Activated gamma-delta T cell (primary cell): ENCODE data around the gene TMEM175.

ENCODE experiments used
- DNase-seq: peaks from one replicate; lab custom pipeline; 2025; lab: John Stamatoyannopoulos, UW

TMEM175 gene

GRCh38 chr4:958696-959337 lies 26.6 kb downstream of the TMEM175 start:
- no peak for DNase-seq

DNA sequence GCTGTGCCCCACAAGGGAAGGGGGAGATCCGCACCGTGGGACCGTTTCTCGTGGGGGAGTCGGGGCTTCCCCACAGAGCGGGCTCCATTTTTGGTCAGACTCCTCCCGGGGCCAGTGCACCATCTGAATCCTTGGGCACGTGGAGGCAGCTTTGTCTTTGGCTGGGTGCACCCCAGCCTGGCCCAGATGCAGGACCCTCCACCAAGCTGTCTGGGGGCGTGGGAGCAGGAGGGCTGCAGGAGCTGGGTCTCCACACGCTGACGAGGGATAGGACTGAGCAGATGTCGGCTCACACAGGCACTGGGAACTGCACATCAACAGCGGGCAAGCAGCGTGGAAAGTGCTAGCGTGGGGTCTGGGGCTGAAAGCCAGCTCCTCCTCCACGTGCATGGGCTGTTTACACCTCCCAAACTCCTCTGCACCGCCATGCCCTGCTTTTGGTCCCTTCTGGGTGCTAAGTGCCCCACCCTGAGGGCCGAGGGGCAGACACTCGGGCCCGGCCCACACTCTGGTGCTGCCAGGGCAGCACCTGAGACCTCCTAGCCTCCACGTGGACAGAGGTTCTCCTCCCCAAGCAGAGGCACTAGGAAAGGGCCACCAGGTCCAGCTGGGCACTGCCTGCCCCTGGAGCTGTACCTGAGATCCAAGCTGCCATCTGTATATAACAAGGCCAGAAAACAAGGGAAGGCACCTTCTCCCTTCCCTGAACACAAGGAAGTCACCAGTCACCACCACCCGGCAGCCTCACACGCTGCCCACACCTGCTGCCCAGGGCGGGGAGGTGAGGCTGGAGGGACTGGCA lies 27.3 kb downstream of the TMEM175 start:
- no peak for DNase-seq

DNA sequence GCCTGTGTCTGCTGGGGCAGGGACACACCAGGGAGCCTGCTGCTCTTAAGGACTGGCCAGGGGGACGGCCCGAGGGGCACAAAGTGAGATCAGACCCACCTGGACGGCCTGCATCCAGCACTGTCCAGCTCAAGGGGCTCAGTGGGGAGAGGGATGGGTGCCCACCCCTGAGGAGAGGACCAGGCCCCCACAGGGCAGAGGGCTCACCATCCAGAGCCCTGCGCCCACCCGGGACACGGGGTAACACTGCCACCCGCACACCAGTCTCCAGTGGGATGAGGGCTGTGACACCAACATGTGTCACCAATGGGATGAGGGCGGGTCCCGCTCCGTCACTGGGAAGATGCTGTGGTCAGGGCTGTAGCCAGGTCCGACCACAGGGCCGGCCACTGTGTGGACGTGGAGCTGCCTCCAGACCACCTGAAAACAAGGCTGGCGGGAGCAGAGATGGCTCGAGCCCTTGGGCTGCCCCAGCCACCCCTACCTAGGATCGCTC lies 27.9 kb downstream of the TMEM175 start:
- no peak for DNase-seq

DNA sequence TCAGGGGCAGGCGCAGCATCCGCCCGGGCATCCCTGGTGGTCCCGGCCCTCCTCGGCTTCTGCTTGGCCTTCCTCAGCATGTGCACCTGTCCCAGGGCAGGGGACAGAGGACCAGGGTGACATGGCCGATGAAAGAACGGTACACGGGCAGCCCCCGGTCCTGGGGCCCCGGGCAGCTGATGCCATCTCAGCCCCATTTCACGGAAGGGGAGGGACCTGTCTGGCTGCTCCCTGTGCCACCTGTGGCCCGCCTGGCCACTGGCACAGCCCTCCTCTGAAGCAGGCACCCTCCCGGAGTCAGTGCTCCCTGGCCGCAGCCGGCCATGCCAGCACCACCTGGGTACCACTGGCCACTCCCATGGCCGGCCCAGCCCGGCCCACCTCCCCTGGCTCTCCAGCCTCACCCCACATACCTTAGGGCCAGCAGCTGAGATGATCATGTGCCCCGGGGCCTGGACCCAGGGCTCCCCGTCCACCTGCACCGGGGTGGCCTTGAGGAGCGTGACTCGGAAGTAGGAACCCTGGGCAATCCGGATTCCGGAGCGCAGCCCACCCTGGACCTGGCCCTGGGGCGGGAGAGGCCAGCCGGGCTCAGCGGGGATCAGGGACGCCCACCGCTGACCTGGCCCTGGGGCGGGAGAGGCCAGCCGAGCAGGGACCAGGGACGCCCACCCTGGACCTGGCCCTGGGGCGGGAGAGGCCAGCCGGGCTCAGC lies 28.5 kb downstream of the TMEM175 start:
- DNase-seq, result no peak

DNA sequence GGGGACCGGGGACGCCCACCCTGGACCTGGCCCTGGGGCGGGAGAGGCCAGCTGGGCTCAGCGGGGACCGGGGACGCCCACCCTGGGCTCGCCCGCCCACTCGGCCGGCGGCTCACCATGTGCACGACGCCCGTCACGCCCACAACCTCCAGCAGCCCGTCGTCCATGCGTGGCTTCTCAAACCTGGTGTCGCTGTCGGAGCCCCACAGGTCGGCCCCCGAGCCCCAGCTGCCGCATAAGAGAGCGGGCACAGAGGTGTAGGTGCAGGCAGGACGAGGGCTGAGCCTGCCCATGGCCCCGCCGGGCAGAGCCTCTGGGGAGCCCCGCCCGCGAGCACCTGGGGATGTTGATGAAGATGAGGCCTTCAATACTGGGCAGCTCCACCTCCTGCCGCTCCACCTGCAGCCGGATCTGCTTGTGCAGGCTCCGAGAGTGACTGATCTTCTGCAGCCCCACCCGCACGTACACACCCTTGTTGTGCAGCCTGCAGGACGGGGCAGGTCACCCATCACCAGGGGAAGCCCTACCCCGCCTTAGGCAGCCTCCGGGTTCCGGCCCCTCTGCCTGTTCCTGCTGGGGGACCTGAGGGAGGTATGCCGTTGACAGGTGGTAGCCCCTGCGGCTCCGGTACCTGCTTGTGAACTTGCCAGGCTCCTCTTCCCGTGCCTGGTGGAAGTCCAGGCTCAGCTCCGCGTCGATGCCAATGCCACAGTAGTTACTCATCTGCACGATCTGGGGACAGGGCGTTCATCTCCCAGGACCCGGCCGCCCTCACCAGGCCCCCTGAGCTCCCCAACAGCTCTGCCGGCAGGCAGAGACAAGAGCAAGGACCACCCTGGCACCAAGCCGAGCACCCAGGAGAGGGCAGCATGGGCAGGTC lies 29.3 kb downstream of the TMEM175 start:
- no peak for DNase-seq

- no peak for DNase-seq
Measured at GRCh38 chr4:962231-963208, 30.3 kb downstream of the TMEM175 start.

DNA sequence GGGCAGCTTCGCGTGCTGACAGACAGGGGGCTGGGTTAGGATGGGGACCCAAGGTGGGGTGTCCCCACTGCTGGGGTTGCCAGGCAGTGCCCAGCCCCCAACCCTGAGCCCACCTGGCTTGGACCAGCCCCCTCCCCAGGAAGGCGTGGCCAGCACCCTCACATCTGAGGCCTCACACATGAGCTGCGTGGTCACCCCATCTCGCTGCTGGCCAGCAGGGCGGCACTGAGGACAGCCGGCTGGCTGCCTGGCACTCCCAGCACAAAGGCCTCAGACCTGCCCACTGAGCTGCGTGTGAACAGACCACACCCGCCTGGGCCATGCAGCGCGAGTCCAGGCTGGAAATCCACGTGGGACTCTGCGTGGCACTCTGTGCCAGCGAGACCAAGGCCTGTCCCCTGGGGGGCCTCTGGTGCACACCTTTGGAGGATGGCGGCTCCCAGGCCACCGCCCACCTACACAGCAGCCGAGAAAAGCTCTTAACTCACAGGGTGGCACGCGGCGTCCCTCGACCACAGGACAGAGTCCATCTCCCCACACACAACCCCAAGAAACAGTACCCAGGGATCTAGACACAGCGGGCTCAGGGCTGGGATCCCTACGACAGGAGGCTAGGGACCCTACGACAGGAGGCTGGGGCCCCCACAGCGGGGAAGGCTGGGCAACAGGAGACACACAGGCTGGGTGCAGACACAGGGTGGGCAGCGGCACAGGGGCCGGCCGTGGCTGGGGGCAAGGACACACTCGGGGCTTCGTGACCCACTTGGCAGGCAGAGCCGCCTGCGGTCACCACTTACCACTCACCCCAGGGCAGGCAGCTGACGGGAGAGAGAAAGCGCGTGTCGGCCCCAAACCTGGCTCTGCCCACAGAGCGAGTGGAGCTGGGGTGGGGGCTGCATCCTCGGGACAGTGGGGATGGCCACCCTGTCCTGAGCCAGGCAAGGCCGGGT lies 31.3 kb downstream of the TMEM175 start:
- no peak for DNase-seq

- no peak for DNase-seq
Measured at GRCh38 chr4:964346-965025, 32.2 kb downstream of the TMEM175 start.

GRCh38 chr4:965048-965765 lies 32.9 kb downstream of the TMEM175 start:
- DNase-seq, result no peak

GRCh38 chr4:965766-966134 lies 33.5 kb downstream of the TMEM175 start:
- DNase-seq, result no peak

GRCh38 chr4:966266-967112 lies 34.2 kb downstream of the TMEM175 start:
- no peak for DNase-seq

DNA sequence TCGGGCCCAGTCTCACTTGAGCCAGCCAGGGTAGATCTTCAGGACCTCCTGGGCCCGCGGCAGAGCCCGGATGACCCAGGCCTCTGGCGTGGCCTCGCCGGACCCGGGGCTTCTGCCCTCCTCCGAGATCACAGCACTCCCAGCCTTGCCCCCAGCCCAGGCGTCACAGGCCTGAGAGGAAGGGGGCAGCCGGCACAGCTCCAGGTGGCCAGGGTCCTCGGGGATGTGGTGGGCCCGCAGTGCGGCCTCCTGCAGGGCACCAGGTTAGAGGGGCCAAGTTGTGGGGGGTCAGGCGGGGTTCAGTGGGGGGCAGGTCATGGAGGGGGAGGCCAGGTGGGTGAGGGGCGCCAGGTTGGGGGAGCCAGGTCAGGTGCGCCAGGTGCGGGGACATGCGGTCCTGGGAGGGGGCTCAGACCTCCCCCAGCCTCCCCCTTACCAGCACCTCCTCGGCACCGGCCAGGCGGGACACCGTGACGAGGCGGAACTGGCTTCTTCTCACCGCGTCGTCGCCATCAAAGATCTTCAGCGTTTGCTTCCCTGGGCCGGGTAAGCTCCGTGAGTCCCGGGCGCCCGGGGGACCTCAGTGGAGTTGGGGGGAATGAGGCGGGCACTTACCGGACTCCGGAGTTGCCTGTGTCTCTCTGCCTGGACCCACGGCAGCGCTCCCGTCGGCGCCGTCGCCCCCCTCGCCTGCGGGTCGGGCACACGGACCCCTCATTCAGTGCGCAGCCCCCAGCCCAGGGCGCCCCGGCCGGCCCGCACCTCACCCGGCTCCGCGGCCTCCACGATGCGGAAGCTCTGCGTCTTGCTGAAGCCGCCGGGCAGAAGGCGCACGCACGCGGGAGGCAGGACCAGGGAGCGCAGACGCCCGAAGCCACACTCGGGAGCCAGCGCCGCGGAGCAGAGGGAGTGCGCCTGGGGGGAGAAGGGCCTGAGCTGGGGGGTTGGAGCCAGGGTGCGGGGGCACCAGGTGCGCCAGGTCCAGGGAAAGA lies 35.1 kb downstream of the TMEM175 start:
- DNase-seq, result no peak

- DNase-seq, result no peak
Measured at GRCh38 chr4:968221-968620, 36.0 kb downstream of the TMEM175 start.

DNA sequence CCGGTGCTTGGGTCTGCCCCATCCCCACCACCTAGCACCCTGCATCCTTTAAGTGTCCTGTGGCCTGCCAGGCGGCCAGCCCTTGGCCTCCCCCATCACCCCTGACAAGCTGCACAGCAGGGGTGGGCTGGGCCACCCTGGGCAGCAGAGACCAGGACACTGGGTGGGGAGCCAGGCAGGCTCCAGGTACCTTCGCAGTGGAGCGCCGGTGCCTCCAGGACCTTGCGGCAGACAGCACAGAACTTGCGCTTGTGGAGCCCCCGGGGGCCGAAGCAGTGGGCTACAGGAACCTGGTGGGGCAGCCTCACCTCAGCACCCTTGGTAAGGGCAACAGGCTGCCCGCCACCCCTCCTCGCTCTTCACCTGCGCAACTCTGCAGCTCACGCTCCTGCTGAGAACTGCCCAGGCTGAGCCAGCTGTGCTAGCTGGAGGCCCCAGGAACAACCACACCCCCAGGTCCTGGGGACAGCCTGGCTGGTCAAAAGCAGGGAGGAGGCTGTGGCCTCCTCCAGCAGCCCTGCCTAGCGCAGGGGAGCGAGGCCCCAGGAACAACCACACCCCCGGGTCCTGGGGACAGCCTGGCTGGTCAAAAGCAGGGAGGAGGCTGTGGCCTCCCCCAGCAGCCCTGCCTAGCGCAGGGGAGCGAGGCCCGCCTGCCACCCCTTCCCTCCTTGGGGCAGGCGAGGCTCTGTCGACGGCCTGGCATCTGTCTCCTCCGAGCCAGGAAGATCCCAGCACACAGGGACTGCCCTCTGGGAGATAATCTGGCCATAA lies 36.5 kb downstream of the TMEM175 start:
- no peak for DNase-seq
